Keratinocyte (primary cell): Measurements from ENCODE around the gene CCDC127. TPM values are rescaled to one million over a fixed set of nuclear protein-coding genes. Genes with fewer than 3 reads are reported as not detected.

Experiments
- DNase-seq: peaks from one replicate; pipeline ENCODE4 v3.0.0-alpha.2; 2011; ENCODE audit warnings: low read depth, missing footprints, low spot score
- FAIRE-seq: peaks from 2 replicates; lab custom pipeline; 2011; peaks lifted over from hg19 to GRCh38; lab: Jason Lieb, UNC
- H2AFZ ChIP-seq: 2 replicates; pipeline ENCODE4 v1.6.0; 2012; ENCODE audit warnings: low read length, control low read depth, inconsistent platforms; ENCODE audit not compliant: control insufficient read depth
- H3K27ac ChIP-seq: 2 replicates; pipeline ENCODE4 v1.5.1; 2011; ENCODE audit warnings: low read length; ENCODE audit not compliant: control insufficient read depth, insufficient read depth
- H3K27me3 ChIP-seq: 3 replicates; pipeline ENCODE4 v1.6.0; 2011; ENCODE audit warnings: low read length; ENCODE audit not compliant: control insufficient read depth, insufficient read depth; ENCODE audit errors: extremely low read depth
- H3K36me3 ChIP-seq, 2 experiments: 2 replicates in 1 of 2; 3 replicates in 1 of 2; pipeline ENCODE4 v1.5.1; 2011; ENCODE audit warnings: low read length in 2 of 2, mild to moderate bottlenecking in 1 of 2; ENCODE audit not compliant: control insufficient read depth in 2 of 2, insufficient read depth in 2 of 2; ENCODE audit errors: extremely low read depth in 1 of 2
- H3K4me1 ChIP-seq: 3 replicates; pipeline ENCODE4 v1.5.1; 2011; ENCODE audit warnings: low read length; ENCODE audit not compliant: control insufficient read depth, insufficient read depth; ENCODE audit errors: extremely low read depth
- H3K4me2 ChIP-seq: 3 replicates; pipeline ENCODE4 v1.6.0; 2011; ENCODE audit warnings: low read depth, low read length; ENCODE audit not compliant: control insufficient read depth, insufficient read depth; ENCODE audit errors: extremely low read depth
- H3K4me3 ChIP-seq, 3 experiments: fragments of 200-600 bp in 1 of 3; sonication (generic) in 1 of 3; 2 replicates in 2 of 3; 3 replicates in 1 of 3; pipeline ENCODE4 v1.5.1; 2011 to 2016; ENCODE audit warnings: low read length in 3 of 3, mild to moderate bottlenecking in 3 of 3, control low read depth in 2 of 3, inconsistent platforms in 1 of 3, low read depth in 1 of 3, mixed read lengths in 1 of 3, mixed run types in 1 of 3, moderate library complexity in 1 of 3; ENCODE audit not compliant: control insufficient read depth in 2 of 3, insufficient read depth in 2 of 3; ENCODE audit errors: extremely low read depth in 1 of 3
- H3K79me2 ChIP-seq: 2 replicates; pipeline ENCODE4 v1.6.0; 2012; ENCODE audit warnings: low read length; ENCODE audit not compliant: control insufficient read depth, insufficient read depth
- H3K9ac ChIP-seq: 3 replicates; pipeline ENCODE4 v1.6.0; 2011; ENCODE audit warnings: low read length; ENCODE audit not compliant: control insufficient read depth, insufficient read depth; ENCODE audit errors: extremely low read depth
- H3K9me1 ChIP-seq: 3 replicates; pipeline ENCODE4 v1.6.0; 2011; ENCODE audit warnings: low read length; ENCODE audit not compliant: control insufficient read depth, insufficient read depth; ENCODE audit errors: extremely low read depth
- H3K9me3 ChIP-seq: 2 replicates; pipeline ENCODE4 v1.5.1; 2012; ENCODE audit warnings: low read depth, low read length; ENCODE audit not compliant: control insufficient read depth
- H4K20me1 ChIP-seq: 3 replicates; pipeline ENCODE4 v1.6.0; 2011; ENCODE audit warnings: low read length; ENCODE audit not compliant: control insufficient read depth, insufficient read depth; ENCODE audit errors: extremely low read depth
- CTCF ChIP-seq, 3 experiments: IDR thresholded peaks in 1 of 3; conservative IDR thresholded peaks in 1 of 3; optimal IDR thresholded peaks in 1 of 3; 2 replicates in 2 of 3; 3 replicates in 1 of 3; pipeline versions ENCODE3 to v1.5.1; 2011; ENCODE audit warnings: low read length in 3 of 3, mild to moderate bottlenecking in 3 of 3, moderate library complexity in 2 of 3, control low read depth in 1 of 3, inconsistent platforms in 1 of 3; ENCODE audit not compliant: insufficient read depth in 2 of 3; ENCODE audit errors: extremely low read depth in 1 of 3
- EZH2 ChIP-seq: IDR thresholded peaks from one replicate; pipeline ENCODE4 v1.6.1; 2012; ENCODE audit warnings: inconsistent platforms, mild to moderate bottlenecking, low read length, moderate library complexity
- dilution Hi-C: fragments of 300-500 bp; cut with MboI; formaldehyde crosslinking; loops from one replicate; pipeline ENCODE4 v1.7.0; 2020; ENCODE audit warnings: low sequenced_read_pairs; ENCODE audit not compliant: extremely low pct_ligation_motif_present
- polyA plus RNA-seq, 5 experiments: library from polyadenylated mRNA; depleted of rRNA in 3 of 5; stranded (reverse) in 3 of 5; stranded (forward) in 1 of 5; unstranded in 1 of 5; fragments of >200 nt; gene quantifications; 1 replicate in 1 of 5; 2 replicates in 3 of 5; 3 replicates in 1 of 5; pipeline versions ENCODE4 v1.2.1 to v1.2.3, GENCODE V29; 2011 to 2012; ENCODE audit warnings: missing spikeins in 2 of 5, low read depth in 1 of 5, low replicate concordance in 1 of 5

Gene CCDC127
- polyA plus RNA-seq, 1 donor (not counting 4 experiments of a cell fraction or from before 2014, with no cell fraction given) = 4.9 TPM

- no peak overlapping the region for H3K4me3 ChIP-seq
- no peaks in the 10 kb centered on the region for H3K27me3 ChIP-seq
- TF ChIP-seq EZH2 (no peak), CTCF (optimal IDR thresholded peaks at IDR 0.05 in 1 of 3, IDR thresholded peaks at IDR 0.05 in 1 of 3, conservative IDR thresholded peaks at IDR 0.05 in 1 of 3; ENCODE audit: extremely low read depth in 1 of 3, insufficient read depth in 2 of 3, low read length in 3 of 3) (no peak)
- no peaks in the 10 kb centered on the region for H3K4me1 ChIP-seq
- no peaks in the 10 kb centered on the region for H3K36me3 ChIP-seq
- H3K27ac ChIP-seq = no peak overlapping the region
- no peak overlapping the region for H3K9ac ChIP-seq
- DNase-seq (no peak), FAIRE-seq (no peak)
- no peaks in the 10 kb centered on the region for H4K20me1 ChIP-seq
- no peaks in the 10 kb centered on the region for H3K79me2 ChIP-seq
- H3K9me1 ChIP-seq = no peaks in the 10 kb centered on the region
- H2AFZ ChIP-seq = no peak overlapping the region
- H3K4me2 ChIP-seq = no peak overlapping the region
- dilution Hi-C loops = no loop called here
- no peaks in the 10 kb centered on the region for H3K9me3 ChIP-seq
Observed at GRCh38 chr5:156411-157072, 61.4 kb downstream of the CCDC127 start.

GRCh38 chr5:155651-156410 lies 62.1 kb downstream of the CCDC127 start:
- Histone ChIP-seq H3K4me3 (no peak overlapping the region), H3K36me3 (no peaks in the 10 kb centered on the region), H3K9me1 (no peaks in the 10 kb centered on the region), H3K79me2 (no peaks in the 10 kb centered on the region), H3K27ac (no peak overlapping the region), H3K4me2 (no peak overlapping the region), H3K4me1 (no peaks in the 10 kb centered on the region), H3K9ac (no peak overlapping the region), H2AFZ (no peak overlapping the region), H3K9me3 (no peaks in the 10 kb centered on the region), H3K27me3 (no peaks in the 10 kb centered on the region), H4K20me1 (no peaks in the 10 kb centered on the region)
- TF ChIP-seq EZH2 (no peak), CTCF (optimal IDR thresholded peaks at IDR 0.05 in 1 of 3, IDR thresholded peaks at IDR 0.05 in 1 of 3, conservative IDR thresholded peaks at IDR 0.05 in 1 of 3; ENCODE audit: extremely low read depth in 1 of 3, insufficient read depth in 2 of 3, low read length in 3 of 3) (no peak)
- DNase-seq (no peak), FAIRE-seq (no peak)
- dilution Hi-C loops = no loop called here
